ENCODE data around the gene CAPRIN1. TPM values are rescaled to one million over a fixed set of nuclear protein-coding genes. Genes with fewer than 3 reads are reported as not detected.
A peak's percentile ranks its signal among the peaks of the same experiment; 100 is the strongest.

Gene CAPRIN1
- total and polyA plus RNA-seq, 10 of the 15 experiments (the other 5 are each of a cell fraction or from before 2014, with no cell fraction given) = 50.4 to 228 (median 191) TPM

- TF ChIP-seq POLR2AphosphoS5 (IDR thresholded peaks at IDR 0.05; ENCODE audit: low read length) (no peak), BHLHE40 (IDR thresholded peaks at IDR 0.05; ENCODE audit: borderline replicate concordance in 1 of 2, low read depth in 2 of 2, low read length in 1 of 2) (peak; percentile 45 to 64; a peak in 2 of 4 replicates), JUNB (IDR thresholded peaks at IDR 0.05) (peak; percentile 66), SMAD1 (IDR thresholded peaks at IDR 0.05; ENCODE audit: low read depth, partially characterized antibody) (no peak), ZBTB40 (IDR thresholded peaks at IDR 0.05; ENCODE audit: borderline replicate concordance) (no peak), NR2C2 (IDR thresholded peaks at IDR 0.05; ENCODE audit: borderline replicate concordance, control insufficient read depth, insufficient read length, low read depth) (no peak), ESRRA (IDR thresholded peaks at IDR 0.05; ENCODE audit: low read length) (no peak), LARP7 (IDR thresholded peaks at IDR 0.05) (no peak), SUZ12 (IDR thresholded peaks at IDR 0.05; ENCODE audit: unreplicated experiment) (no peak), IKZF2 (IDR thresholded peaks at IDR 0.05) (peak in 1 of 2 experiments; percentile 15; a peak in 1 of 4 replicates), ZNF592 (IDR thresholded peaks at IDR 0.05) (peak; percentile 52; the same call in 1 of the 2 replicates), MAX (IDR thresholded peaks at IDR 0.05; ENCODE audit: low read depth, low read length) (peak; percentile 41; the same call in 1 of the 2 replicates), CBX5 (IDR thresholded peaks at IDR 0.05; ENCODE audit: low read depth) (no peak), GATAD2B (conservative IDR thresholded peaks at IDR 0.05; ENCODE audit: low read depth) (no peak), CEBPZ (IDR thresholded peaks at IDR 0.05; ENCODE audit: low read depth, low read length) (no peak), IRF4 (IDR thresholded peaks at IDR 0.05; ENCODE audit: low read depth, low read length) (0 out of 2 replicates have a peak, but pooled peaks have one; percentile 36), TCF12 (IDR thresholded peaks at IDR 0.05; ENCODE audit: low read depth, low read length) (no peak), JUND (IDR thresholded peaks at IDR 0.05; ENCODE audit: low read depth, low read length) (peak; percentile 57; the same call in 1 of the 2 replicates), BCL11A (IDR thresholded peaks at IDR 0.05; ENCODE audit: low read depth, low read length) (0 out of 2 replicates have a peak, but pooled peaks have one; percentile 17)
Measured at GRCh38 chr11:34145073-34145472, 93.5 kb downstream of the CAPRIN1 start (continued).

Data from GM12878 (cell line).